ENCODE results near the gene BICD1. TPM values are rescaled to one million over a fixed set of nuclear protein-coding genes. Genes with fewer than 3 reads are reported as not detected.

The BICD1 gene
- polyA plus RNA-seq, 1 experiment, result 7.9 TPM

- DNase-seq (ENCODE audit: low read depth), result no peak
- ChIA-PET CTCF (interaction anchor here (0.8 kb wide), 1 partner anchor 10 kb away, joined by 3 read pairs; no protein-coding TSS in a partner anchor), POLR2A (no interaction called here)
- Histone ChIP-seq H3K4me3 (ENCODE audit: low read depth, low read length) (no peak overlapping the region), H3K27me3 (ENCODE audit: control insufficient read depth, insufficient read depth, low read length) (no peaks in the 10 kb centered on the region), H3K36me3 (ENCODE audit: control insufficient read depth, insufficient read depth, low read length) (no peaks in the 10 kb centered on the region)
- TF ChIP-seq, protein P1, sequence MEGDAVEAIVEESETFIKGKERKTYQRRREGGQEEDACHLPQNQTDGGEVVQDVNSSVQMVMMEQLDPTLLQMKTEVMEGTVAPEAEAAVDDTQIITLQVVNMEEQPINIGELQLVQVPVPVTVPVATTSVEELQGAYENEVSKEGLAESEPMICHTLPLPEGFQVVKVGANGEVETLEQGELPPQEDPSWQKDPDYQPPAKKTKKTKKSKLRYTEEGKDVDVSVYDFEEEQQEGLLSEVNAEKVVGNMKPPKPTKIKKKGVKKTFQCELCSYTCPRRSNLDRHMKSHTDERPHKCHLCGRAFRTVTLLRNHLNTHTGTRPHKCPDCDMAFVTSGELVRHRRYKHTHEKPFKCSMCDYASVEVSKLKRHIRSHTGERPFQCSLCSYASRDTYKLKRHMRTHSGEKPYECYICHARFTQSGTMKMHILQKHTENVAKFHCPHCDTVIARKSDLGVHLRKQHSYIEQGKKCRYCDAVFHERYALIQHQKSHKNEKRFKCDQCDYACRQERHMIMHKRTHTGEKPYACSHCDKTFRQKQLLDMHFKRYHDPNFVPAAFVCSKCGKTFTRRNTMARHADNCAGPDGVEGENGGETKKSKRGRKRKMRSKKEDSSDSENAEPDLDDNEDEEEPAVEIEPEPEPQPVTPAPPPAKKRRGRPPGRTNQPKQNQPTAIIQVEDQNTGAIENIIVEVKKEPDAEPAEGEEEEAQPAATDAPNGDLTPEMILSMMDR (IDR thresholded peaks at IDR 0.05; ENCODE audit: insufficient read depth, low read depth, low read length), result no peak
Measured at GRCh38 chr12:32148372-32148771, 41.7 kb downstream of the BICD1 start.

DNA sequence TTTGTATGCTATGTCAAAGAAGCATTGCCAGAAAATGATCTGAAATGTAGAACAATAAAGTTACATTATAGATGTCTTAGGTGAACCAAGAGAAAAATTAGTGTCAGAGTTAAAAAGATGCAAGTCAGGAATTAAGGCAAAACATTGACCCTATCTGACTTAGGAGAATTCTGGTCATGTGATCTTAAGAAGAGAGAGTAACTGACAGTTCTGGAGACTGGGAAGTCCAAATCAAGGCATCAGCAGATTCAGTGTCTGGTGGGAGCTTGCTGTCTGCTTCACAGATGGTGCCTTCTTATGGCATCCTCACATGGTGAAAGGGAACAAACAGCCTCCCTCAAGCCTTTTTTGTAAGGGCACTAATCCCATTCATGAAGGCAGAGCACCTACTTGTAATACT lies 42.8 kb downstream of the BICD1 start:
- H3K27me3 ChIP-seq (ENCODE audit: control insufficient read depth, insufficient read depth, low read length), result no peaks in the 10 kb centered on the region
- POLR2A ChIA-PET, result no interaction called here
- H3K36me3 ChIP-seq (ENCODE audit: control insufficient read depth, insufficient read depth, low read length), result no peaks in the 10 kb centered on the region
- DNase-seq (ENCODE audit: low read depth), result no peak
- TF ChIP-seq, protein P1 (IDR thresholded peaks at IDR 0.05; ENCODE audit: insufficient read depth, low read depth, low read length), result no peak
- H3K4me3 ChIP-seq (ENCODE audit: low read depth, low read length), result no peak overlapping the region
- CTCF ChIA-PET, result no interaction called here

DNA sequence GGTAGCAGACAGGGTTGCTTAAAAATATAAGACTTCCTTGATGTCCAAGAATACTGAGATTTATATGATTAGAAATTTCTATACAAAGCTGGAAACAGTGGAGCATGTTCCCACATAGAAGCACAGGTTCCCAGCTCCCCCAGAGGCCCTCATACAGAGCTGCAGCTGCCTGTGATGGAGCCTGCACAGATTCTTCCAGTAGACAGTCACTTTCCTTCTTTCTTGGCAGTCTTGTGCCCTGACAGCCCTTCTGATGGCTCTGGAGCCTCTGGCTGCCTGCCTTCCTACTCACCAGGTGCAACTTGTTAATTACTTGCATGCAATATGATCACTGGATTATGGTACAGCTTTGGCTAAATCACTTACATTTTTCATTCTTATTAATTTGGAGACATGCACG lies 44.4 kb downstream of the BICD1 start:
- POLR2A ChIA-PET, result no interaction called here
- H3K36me3 ChIP-seq (ENCODE audit: control insufficient read depth, insufficient read depth, low read length), result no peaks in the 10 kb centered on the region
- no peaks in the 10 kb centered on the region for H3K27me3 ChIP-seq (ENCODE audit: control insufficient read depth, insufficient read depth, low read length)
- CTCF ChIA-PET, result interaction anchor here (0.6 kb wide), 1 partner anchor 33 kb away, joined by 3 read pairs; no protein-coding TSS in a partner anchor
- TF ChIP-seq, protein P1 (IDR thresholded peaks at IDR 0.05; ENCODE audit: insufficient read depth, low read depth, low read length), result no peak
- no peak overlapping the region for H3K4me3 ChIP-seq (ENCODE audit: low read depth, low read length)
- DNase-seq (ENCODE audit: low read depth), result no peak

DNA sequence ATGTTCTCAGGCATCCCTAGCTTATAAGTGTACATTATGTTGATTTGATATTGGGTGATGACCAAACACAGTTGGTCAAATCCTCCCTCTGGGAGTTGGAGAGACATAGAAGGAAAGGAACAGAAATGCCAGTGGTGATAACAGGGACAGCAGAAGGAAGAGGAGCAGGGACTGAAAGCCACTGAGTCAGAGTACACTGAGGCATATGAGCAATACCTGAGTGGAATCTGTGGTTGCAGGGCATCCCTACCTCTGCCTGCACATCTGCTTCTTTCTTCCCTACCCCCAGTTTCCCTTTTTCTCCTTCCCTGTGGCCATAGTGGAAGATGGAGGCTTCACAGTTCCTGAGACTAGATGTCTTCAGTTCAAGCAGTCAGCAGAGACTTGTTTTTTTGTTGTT lies 44.9 kb downstream of the BICD1 start:
- ChIA-PET CTCF (interaction anchor here (0.6 kb wide), 1 partner anchor 33 kb away, joined by 3 read pairs; no protein-coding TSS in a partner anchor), POLR2A (no interaction called here)
- H3K36me3 ChIP-seq (ENCODE audit: control insufficient read depth, insufficient read depth, low read length), result no peaks in the 10 kb centered on the region
- H3K4me3 ChIP-seq (ENCODE audit: low read depth, low read length), result no peak overlapping the region
- TF ChIP-seq, protein P1 (IDR thresholded peaks at IDR 0.05; ENCODE audit: insufficient read depth, low read depth, low read length), result no peak
- no peak for DNase-seq (ENCODE audit: low read depth)
- no peaks in the 10 kb centered on the region for H3K27me3 ChIP-seq (ENCODE audit: control insufficient read depth, insufficient read depth, low read length)

- DNase-seq (ENCODE audit: low read depth), result no peak
- TF ChIP-seq, protein P1 (IDR thresholded peaks at IDR 0.05; ENCODE audit: insufficient read depth, low read depth, low read length), result no peak
- Histone ChIP-seq H3K4me3 (ENCODE audit: low read depth, low read length) (no peak overlapping the region), H3K27me3 (ENCODE audit: control insufficient read depth, insufficient read depth, low read length) (no peaks in the 10 kb centered on the region), H3K36me3 (ENCODE audit: control insufficient read depth, insufficient read depth, low read length) (no peaks in the 10 kb centered on the region)
- ChIA-PET CTCF (no interaction called here), POLR2A (no interaction called here)
Measured at GRCh38 chr12:32155041-32155440, 48.4 kb downstream of the BICD1 start.
